Measurements from ENCODE around the gene UQCR10.

DNA sequence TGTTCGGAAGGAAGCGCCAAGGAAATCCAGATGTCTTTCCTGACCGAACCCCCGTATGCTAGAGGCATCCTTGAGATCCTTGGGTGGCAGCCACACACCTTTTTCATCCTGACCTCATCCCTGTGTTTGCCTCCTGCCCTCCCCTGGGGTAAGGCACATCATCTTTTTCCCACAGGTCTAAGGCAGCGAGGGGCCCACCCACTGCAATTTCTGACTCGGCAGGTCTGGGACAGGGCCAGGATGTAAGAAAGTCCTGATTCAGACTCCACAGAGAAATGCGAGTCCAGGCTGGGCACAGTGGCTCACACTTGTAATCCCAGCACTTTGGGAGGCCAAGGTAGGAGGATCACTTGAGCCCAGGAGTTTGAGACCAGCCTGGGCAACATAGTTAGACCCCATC lies 10.8 kb upstream of the UQCR10 start:
- TF ChIP-seq, protein P1, sequence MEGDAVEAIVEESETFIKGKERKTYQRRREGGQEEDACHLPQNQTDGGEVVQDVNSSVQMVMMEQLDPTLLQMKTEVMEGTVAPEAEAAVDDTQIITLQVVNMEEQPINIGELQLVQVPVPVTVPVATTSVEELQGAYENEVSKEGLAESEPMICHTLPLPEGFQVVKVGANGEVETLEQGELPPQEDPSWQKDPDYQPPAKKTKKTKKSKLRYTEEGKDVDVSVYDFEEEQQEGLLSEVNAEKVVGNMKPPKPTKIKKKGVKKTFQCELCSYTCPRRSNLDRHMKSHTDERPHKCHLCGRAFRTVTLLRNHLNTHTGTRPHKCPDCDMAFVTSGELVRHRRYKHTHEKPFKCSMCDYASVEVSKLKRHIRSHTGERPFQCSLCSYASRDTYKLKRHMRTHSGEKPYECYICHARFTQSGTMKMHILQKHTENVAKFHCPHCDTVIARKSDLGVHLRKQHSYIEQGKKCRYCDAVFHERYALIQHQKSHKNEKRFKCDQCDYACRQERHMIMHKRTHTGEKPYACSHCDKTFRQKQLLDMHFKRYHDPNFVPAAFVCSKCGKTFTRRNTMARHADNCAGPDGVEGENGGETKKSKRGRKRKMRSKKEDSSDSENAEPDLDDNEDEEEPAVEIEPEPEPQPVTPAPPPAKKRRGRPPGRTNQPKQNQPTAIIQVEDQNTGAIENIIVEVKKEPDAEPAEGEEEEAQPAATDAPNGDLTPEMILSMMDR (IDR thresholded peaks at IDR 0.05): no peak
- TF ChIP-seq POLR2A (IDR thresholded peaks at IDR 0.05): no peak

Measured in thyroid gland (tissue), 4 donors.